BLaER1 (cell line): ENCODE data around the gene CBFA2T2.
"Not testable (repeated sequence)": the region's sequence is repeated elsewhere in the genome, so short reads cannot be mapped to it uniquely, and the experiment has no call there.

Source experiments
- H3K27ac ChIP-seq: shearing (Covaris generic); formaldehyde crosslinking; 2 replicates; pipeline ENCODE4 v1.8.1; 2022
- H3K27me3 ChIP-seq: shearing (Covaris generic); formaldehyde crosslinking; 2 replicates; pipeline ENCODE4 v1.8.1; 2022
- H3K36me3 ChIP-seq: shearing (Covaris generic); formaldehyde crosslinking; 2 replicates; pipeline ENCODE4 v1.8.1; 2022
- H3K4me1 ChIP-seq: shearing (Covaris generic); formaldehyde crosslinking; 2 replicates; pipeline ENCODE4 v1.8.1; 2022
- H3K4me2 ChIP-seq: shearing (Covaris generic); formaldehyde crosslinking; 2 replicates; pipeline ENCODE4 v1.8.1; 2022
- H3K4me3 ChIP-seq: shearing (Covaris generic); formaldehyde crosslinking; 2 replicates; pipeline ENCODE4 v1.8.1; 2022
- H3K9ac ChIP-seq: shearing (Covaris generic); formaldehyde crosslinking; 2 replicates; pipeline ENCODE4 v1.8.1; 2022
- H3K9me3 ChIP-seq: shearing (Covaris generic); formaldehyde crosslinking; 2 replicates; pipeline ENCODE4 v1.8.1; 2022
- H4K20me1 ChIP-seq: shearing (Covaris generic); formaldehyde crosslinking; 2 replicates; pipeline ENCODE4 v1.8.1; 2022
- Cebpa-rat ChIP-seq: shearing (Covaris generic); IDR thresholded peaks from 2 replicates; pipeline ENCODE4 v1.8.1; 2022

CBFA2T2 gene

GRCh38 chr20:33688938-33689424 lies 199.1 kb downstream of the CBFA2T2 start:
- H3K4me3 ChIP-seq, result no peak overlapping the region
- peak overlapping the region; percentile 42; the same call in 1 of the 2 replicates for H3K9ac ChIP-seq

GRCh38 chr20:33689493-33689892 lies 199.6 kb downstream of the CBFA2T2 start:
- Histone ChIP-seq H3K36me3 (no peaks in the 10 kb centered on the region), H3K27me3 (no peaks in the 10 kb centered on the region), H3K27ac (peak overlapping the region; percentile 85), H3K4me3 (no peak overlapping the region), H3K4me1 (peaks cover 90% of the 10 kb centered on the region), H3K9me3 (no peaks in the 10 kb centered on the region), H3K9ac (0 out of 2 replicates have a peak overlapping the region, but pooled peaks have one; percentile 71), H3K4me2 (peak overlapping the region; percentile 79), H4K20me1 (peaks cover 9% of the 10 kb centered on the region)
- TF ChIP-seq Cebpa-rat, result no peak

More at GRCh38 chr20:33688938-33689424, 199.1 kb downstream of the CBFA2T2 start:
- no peak for TF ChIP-seq Cebpa-rat
- Histone ChIP-seq H3K4me2 (peak overlapping the region; percentile 79), H3K27ac (peak overlapping the region; percentile 85), H3K36me3 (peaks cover 2% of the 10 kb centered on the region; the same call in 1 of the 2 replicates), H3K9me3 (no peaks in the 10 kb centered on the region), H3K4me1 (peaks cover 90% of the 10 kb centered on the region), H4K20me1 (peaks cover 14% of the 10 kb centered on the region), H3K27me3 (no peaks in the 10 kb centered on the region)

- H4K20me1 ChIP-seq, result peaks cover 4% of the 10 kb centered on the region
- no peaks in the 10 kb centered on the region for H3K36me3 ChIP-seq
- H3K4me3 ChIP-seq, result peak overlapping the region; percentile 23; the same call in 1 of the 2 replicates
- peaks cover 90% of the 10 kb centered on the region for H3K4me1 ChIP-seq
- peak overlapping the region; percentile 85 for H3K27ac ChIP-seq
- H3K9ac ChIP-seq, result peak overlapping the region; percentile 71
- TF ChIP-seq Cebpa-rat, result peak; percentile 55; the same call in 1 of the 2 replicates
- H3K4me2 ChIP-seq, result peak overlapping the region; percentile 79
- no peaks in the 10 kb centered on the region for H3K9me3 ChIP-seq
- H3K27me3 ChIP-seq, result no peaks in the 10 kb centered on the region
Observed at GRCh38 chr20:33689973-33690372, 200.1 kb downstream of the CBFA2T2 start.

- Histone ChIP-seq H3K9ac (0 out of 2 replicates have a peak overlapping the region, but pooled peaks have one; percentile 61), H3K4me2 (peak overlapping the region; percentile 79), H3K36me3 (no peaks in the 10 kb centered on the region), H3K4me3 (no peak overlapping the region), H3K4me1 (peaks cover 78% of the 10 kb centered on the region), H4K20me1 (no peaks in the 10 kb centered on the region), H3K27ac (peak overlapping the region; percentile 76), H3K27me3 (no peaks in the 10 kb centered on the region), H3K9me3 (peaks cover 9% of the 10 kb centered on the region)
- TF ChIP-seq Cebpa-rat, result no peak
Observed at GRCh38 chr20:33693289-33693688, 203.4 kb downstream of the CBFA2T2 start.

- no peak for TF ChIP-seq Cebpa-rat
- no peaks in the 10 kb centered on the region for H3K27me3 ChIP-seq
- peak overlapping the region; percentile 76 for H3K27ac ChIP-seq
- H3K4me1 ChIP-seq, result peaks cover 71% of the 10 kb centered on the region
- peaks cover 16% of the 10 kb centered on the region for H3K9me3 ChIP-seq
- H3K9ac ChIP-seq, result peak overlapping the region; percentile 61
- H3K36me3 ChIP-seq, result no peaks in the 10 kb centered on the region
- H3K4me3 ChIP-seq, result no peak overlapping the region
- no peaks in the 10 kb centered on the region for H4K20me1 ChIP-seq
- peak overlapping the region; percentile 79 for H3K4me2 ChIP-seq
Observed at GRCh38 chr20:33693741-33694638, 204.1 kb downstream of the CBFA2T2 start.

GRCh38 chr20:33694639-33695012 lies 204.7 kb downstream of the CBFA2T2 start:
- peak overlapping the region; percentile 61; the same call in 1 of the 2 replicates for H3K9ac ChIP-seq
- H3K4me2 ChIP-seq, result peak overlapping the region; percentile 79
- no peaks in the 10 kb centered on the region for H3K27me3 ChIP-seq
- H3K27ac ChIP-seq, result peak overlapping the region; percentile 76
- TF ChIP-seq Cebpa-rat, result no peak
- no peaks in the 10 kb centered on the region for H4K20me1 ChIP-seq
- H3K36me3 ChIP-seq, result no peaks in the 10 kb centered on the region
- peaks cover 21% of the 10 kb centered on the region for H3K9me3 ChIP-seq
- H3K4me1 ChIP-seq, result peaks cover 65% of the 10 kb centered on the region
- no peak overlapping the region for H3K4me3 ChIP-seq

- peaks cover 31% of the 10 kb centered on the region for H3K9me3 ChIP-seq
- H3K4me1 ChIP-seq, result peaks cover 48% of the 10 kb centered on the region
- no peaks in the 10 kb centered on the region for H3K27me3 ChIP-seq
- H3K9ac ChIP-seq, result no peak overlapping the region
- no peak overlapping the region for H3K4me2 ChIP-seq
- no peaks in the 10 kb centered on the region for H4K20me1 ChIP-seq
- H3K36me3 ChIP-seq, result no peaks in the 10 kb centered on the region
- no peak overlapping the region for H3K27ac ChIP-seq
- TF ChIP-seq Cebpa-rat, result no peak
- H3K4me3 ChIP-seq, result no peak overlapping the region
Observed at GRCh38 chr20:33696448-33696847, 206.6 kb downstream of the CBFA2T2 start.

GRCh38 chr20:33697129-33697528 lies 207.2 kb downstream of the CBFA2T2 start:
- Histone ChIP-seq H3K4me3 (no peak overlapping the region), H4K20me1 (no peaks in the 10 kb centered on the region), H3K36me3 (no peaks in the 10 kb centered on the region), H3K9me3 (peaks cover 37% of the 10 kb centered on the region), H3K4me2 (no peak overlapping the region), H3K27ac (no peak overlapping the region), H3K4me1 (peaks cover 42% of the 10 kb centered on the region), H3K9ac (no peak overlapping the region), H3K27me3 (no peaks in the 10 kb centered on the region)
- TF ChIP-seq Cebpa-rat, result no peak

- H3K9ac ChIP-seq, H3K36me3 ChIP-seq, H4K20me1 ChIP-seq, H3K27ac ChIP-seq, H3K4me2 ChIP-seq, H3K27me3 ChIP-seq, H3K4me3 ChIP-seq: not testable (repeated sequence)
- Histone ChIP-seq H3K4me1 (peaks cover 39% of the 10 kb centered on the region), H3K9me3 (peaks cover 38% of the 10 kb centered on the region)
Observed at GRCh38 chr20:33698966-33699365, 209.1 kb downstream of the CBFA2T2 start.
